ENCODE measurements around the gene TTLL9. TPM values are rescaled to one million over a fixed set of nuclear protein-coding genes. Genes with fewer than 3 reads are reported as not detected.

Gene TTLL9, protein sequence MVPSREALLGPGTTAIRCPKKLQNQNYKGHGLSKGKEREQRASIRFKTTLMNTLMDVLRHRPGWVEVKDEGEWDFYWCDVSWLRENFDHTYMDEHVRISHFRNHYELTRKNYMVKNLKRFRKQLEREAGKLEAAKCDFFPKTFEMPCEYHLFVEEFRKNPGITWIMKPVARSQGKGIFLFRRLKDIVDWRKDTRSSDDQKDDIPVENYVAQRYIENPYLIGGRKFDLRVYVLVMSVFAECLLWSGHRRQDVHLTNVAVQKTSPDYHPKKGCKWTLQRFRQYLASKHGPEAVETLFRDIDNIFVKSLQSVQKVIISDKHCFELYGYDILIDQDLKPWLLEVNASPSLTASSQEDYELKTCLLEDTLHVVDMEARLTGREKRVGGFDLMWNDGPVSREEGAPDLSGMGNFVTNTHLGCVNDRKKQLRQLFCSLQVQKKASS
- not detected in 2 replicates for total RNA-seq

DNA sequence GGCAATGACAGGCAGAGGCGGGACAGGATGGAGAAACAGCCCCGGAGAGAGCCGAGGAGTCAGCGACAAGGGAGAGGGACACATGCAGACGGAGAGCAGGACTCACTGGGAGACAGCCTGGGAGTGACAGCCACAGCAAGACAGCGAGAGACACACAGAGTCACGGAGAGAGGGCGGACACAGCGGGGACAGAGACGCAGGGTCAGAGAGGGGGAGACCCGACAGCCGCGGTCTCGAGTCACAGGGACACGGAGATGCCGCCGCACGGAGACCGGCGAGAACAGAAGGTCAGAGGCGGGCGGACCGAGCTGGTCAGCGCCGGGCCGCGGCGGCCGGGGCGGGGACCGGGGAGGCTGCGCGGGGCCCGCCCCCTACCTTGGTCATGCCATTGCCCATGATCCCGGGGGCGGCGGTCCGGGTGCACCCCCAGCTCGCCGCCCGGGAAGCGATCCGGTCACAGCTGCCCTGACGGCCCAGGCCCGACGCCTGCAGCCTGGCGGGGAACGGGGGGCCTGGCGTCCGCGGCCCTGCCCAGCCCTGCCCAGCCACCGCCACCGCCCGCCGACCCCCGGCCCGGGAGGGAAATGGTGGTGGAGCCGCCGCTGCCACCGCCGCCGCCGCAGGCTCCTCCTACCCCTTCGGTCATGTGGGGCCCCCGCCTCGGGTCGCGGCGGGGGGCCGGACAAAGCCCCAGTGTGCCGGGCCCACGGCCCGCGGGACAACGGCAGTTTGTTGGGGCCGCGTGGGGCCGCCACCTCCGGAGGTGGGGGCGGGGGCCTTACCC lies at the start of gene TTLL9, which contains the start of gene DUSP15:
Gene TTLL9, plus strand, starts transcription at position 693 of the 784 bp plus-strand sequence. CDS start 493 bp downstream, outside the sequence.
Gene DUSP15, minus strand, starts transcription at position 586 of the 784 bp plus-strand sequence. Its CDS starts 190 bp downstream, at position 396.
- Histone ChIP-seq H3K27me3 (ENCODE audit: control insufficient read depth, insufficient read depth, low read length) (peaks cover 44% of the 10 kb centered on the region), H3K36me3 (ENCODE audit: control insufficient read depth, insufficient read depth, low read length) (no peaks in the 10 kb centered on the region), H3K4me3 (ENCODE audit: low read depth, low read length) (peak within 1 kb of the TSS; percentile 37)
- TF ChIP-seq, protein P1, sequence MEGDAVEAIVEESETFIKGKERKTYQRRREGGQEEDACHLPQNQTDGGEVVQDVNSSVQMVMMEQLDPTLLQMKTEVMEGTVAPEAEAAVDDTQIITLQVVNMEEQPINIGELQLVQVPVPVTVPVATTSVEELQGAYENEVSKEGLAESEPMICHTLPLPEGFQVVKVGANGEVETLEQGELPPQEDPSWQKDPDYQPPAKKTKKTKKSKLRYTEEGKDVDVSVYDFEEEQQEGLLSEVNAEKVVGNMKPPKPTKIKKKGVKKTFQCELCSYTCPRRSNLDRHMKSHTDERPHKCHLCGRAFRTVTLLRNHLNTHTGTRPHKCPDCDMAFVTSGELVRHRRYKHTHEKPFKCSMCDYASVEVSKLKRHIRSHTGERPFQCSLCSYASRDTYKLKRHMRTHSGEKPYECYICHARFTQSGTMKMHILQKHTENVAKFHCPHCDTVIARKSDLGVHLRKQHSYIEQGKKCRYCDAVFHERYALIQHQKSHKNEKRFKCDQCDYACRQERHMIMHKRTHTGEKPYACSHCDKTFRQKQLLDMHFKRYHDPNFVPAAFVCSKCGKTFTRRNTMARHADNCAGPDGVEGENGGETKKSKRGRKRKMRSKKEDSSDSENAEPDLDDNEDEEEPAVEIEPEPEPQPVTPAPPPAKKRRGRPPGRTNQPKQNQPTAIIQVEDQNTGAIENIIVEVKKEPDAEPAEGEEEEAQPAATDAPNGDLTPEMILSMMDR (IDR thresholded peaks at IDR 0.05; ENCODE audit: insufficient read depth, low read length, poor library complexity, severe bottlenecking) = no peak
- DNase-seq (ENCODE audit: low read depth) = no peak

DNA sequence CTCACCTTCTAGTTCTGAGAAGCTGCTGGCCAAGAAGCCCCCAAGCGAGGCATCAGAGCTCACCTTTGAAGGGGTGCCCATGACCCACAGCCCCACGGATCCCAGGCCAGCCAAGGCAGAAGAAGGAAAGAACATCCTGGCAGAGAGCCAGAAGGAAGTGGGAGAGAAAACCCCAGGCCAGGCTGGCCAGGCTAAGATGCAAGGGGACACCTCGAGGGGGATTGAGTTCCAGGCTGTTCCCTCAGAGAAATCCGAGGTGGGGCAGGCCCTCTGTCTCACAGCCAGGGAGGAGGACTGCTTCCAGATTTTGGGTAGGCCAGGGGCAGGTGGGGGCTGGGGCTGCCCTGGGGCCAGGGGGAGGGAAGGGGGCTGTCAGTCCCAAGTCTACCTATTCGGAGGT lies 49.0 kb upstream of the TTLL9 start:
- H3K36me3 ChIP-seq (ENCODE audit: control insufficient read depth, insufficient read depth, low read length) = no peaks in the 10 kb centered on the region
- TF ChIP-seq, protein P1 (IDR thresholded peaks at IDR 0.05; ENCODE audit: insufficient read depth, low read length, poor library complexity, severe bottlenecking) = no peak

DNA sequence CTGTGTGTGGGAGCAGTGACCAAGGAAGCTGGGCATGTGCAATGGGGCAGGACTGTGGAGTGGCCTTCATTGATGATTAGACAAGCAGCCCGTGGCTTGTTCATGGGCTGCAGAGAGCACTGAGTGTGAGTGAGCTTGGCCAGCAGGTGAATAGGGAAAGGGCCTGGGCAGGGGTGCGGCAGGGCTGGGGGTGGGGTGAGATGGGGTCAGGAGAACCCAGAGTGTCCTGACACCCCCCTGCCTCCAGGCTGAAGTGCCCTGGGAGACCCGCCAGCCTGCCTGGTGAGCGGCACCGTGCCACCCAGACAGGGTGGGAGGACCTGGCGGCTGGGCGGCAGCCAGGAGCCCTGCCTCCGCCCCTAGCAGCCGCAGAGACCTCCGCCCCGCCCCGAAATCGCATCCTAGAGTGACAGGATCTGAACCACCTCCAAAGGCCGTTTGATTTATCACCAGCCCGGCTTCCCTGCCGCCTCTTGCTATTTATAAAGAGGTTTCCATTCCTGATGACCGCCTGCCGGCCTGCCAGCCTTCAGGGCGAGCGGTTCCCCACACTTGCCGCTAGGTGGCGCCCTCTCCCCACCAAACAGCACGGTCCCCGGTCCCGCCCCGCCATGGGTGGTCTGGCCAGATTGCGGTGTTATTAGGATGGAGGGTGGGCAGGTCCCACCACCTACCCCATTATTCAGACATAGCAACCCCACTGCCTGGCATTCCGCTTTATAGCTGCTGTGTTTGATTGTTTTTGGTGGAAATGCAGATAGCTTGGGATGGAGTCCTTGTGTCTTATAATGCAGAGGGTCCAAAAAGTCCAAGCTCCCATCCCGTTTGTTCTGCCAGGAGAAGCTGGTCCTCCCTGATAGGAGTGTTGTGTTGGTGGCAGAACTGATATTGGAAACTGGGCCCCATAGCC lies 47.8 kb upstream of the TTLL9 start:
- Histone ChIP-seq H3K4me3 (ENCODE audit: low read depth, low read length) (peak overlapping the region; percentile 18), H3K36me3 (ENCODE audit: control insufficient read depth, insufficient read depth, low read length) (no peaks in the 10 kb centered on the region), H3K27me3 (ENCODE audit: control insufficient read depth, insufficient read depth, low read length) (no peaks in the 10 kb centered on the region)
- TF ChIP-seq, protein P1 (IDR thresholded peaks at IDR 0.05; ENCODE audit: insufficient read depth, low read length, poor library complexity, severe bottlenecking) = peak; percentile 94
- DNase-seq (ENCODE audit: low read depth) = no peak

More for the DNA sequence above, 49.0 kb upstream of the TTLL9 start:
- H3K4me3 ChIP-seq (ENCODE audit: low read depth, low read length) = no peak overlapping the region
- DNase-seq (ENCODE audit: low read depth) = no peak
- H3K27me3 ChIP-seq (ENCODE audit: control insufficient read depth, insufficient read depth, low read length) = no peaks in the 10 kb centered on the region

DNA sequence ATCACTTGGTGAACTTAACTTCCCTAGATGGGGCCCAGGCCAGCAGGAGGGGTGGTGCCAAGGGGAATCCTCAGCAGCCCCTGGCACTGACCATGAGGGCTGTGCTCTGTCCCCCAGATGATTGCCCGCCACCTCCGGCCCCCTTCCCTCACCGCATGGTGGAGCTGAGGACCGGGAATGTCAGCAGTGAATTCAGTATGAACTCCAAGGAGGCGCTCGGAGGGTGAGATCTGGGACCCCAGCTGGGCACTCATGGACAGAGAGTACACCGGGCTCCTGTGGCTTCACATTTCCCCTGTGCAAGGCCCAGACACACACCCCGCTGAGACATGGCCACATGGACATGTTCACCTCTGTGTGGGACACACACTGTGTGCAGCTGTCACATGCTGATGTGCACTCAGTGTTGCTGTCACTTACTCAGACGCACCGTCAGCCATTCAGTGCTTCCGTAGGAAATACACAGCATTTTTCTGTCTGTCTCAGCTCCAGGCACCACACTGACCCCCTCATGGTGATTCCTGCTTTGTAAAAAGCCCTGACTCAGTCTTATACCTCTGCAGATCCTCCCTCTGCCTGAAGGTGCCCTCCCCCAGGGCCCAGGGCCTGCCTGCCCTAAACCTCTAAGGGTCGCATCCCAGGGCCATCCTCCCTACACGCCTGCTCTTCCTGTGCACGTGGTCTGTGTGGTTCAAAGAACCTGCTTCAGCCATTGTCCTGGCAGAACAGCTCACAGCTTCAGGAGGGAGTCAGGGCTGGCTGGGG lies 46.9 kb upstream of the TTLL9 start:
- TF ChIP-seq, protein P1 (IDR thresholded peaks at IDR 0.05; ENCODE audit: insufficient read depth, low read length, poor library complexity, severe bottlenecking) = no peak
- no peak for DNase-seq (ENCODE audit: low read depth)
- Histone ChIP-seq H3K36me3 (ENCODE audit: control insufficient read depth, insufficient read depth, low read length) (no peaks in the 10 kb centered on the region), H3K4me3 (ENCODE audit: low read depth, low read length) (no peak overlapping the region), H3K27me3 (ENCODE audit: control insufficient read depth, insufficient read depth, low read length) (no peaks in the 10 kb centered on the region)

DNA sequence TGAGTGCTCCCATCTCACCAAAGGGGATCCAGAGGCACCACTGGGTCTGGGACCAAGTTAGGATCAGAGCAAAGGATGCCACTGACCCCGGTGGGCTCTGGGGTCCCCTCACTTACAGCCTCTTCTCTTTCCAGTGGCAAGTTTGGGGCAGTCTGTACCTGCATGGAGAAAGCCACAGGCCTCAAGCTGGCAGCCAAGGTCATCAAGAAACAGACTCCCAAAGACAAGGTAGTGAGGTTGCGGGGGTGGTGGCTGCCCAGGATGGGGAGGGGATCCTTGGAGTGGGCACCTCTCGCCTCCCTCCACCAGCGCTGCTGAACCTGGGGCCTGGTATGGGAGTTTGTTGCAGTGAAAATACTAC lies 46.3 kb upstream of the TTLL9 start:
- Histone ChIP-seq H3K4me3 (ENCODE audit: low read depth, low read length) (no peak overlapping the region), H3K36me3 (ENCODE audit: control insufficient read depth, insufficient read depth, low read length) (no peaks in the 10 kb centered on the region), H3K27me3 (ENCODE audit: control insufficient read depth, insufficient read depth, low read length) (no peaks in the 10 kb centered on the region)
- DNase-seq (ENCODE audit: low read depth) = no peak
- TF ChIP-seq, protein P1 (IDR thresholded peaks at IDR 0.05; ENCODE audit: insufficient read depth, low read length, poor library complexity, severe bottlenecking) = no peak
